HepG2 (cell line): ENCODE data around the gene HOXB6. TPM values are rescaled to one million over a fixed set of nuclear protein-coding genes. Genes with fewer than 3 reads are reported as not detected.
A peak's percentile ranks its signal among the peaks of the same experiment; 100 is the strongest.

Experiments
- ATAC-seq: fragments of 200-7000 bp; cut with Tn5 transposase; 3 replicates; pipeline ENCODE4 v1.9.1; 2020; ENCODE audit warnings: mild to moderate bottlenecking, moderate library complexity
- BruUV-seq: library from RNA; stranded (reverse); fragments of 400-500 nt; replicated peaks from 2 replicates; lab custom pipeline; 2021; lab: Mats Ljungman, UMichigan
- CTCF ChIA-PET: fragments of 300-600 bp; formaldehyde crosslinking; extraction: SDS; loops from one replicate; lab custom pipeline; 2021; ENCODE audit warnings: low total read pairs, inconsistent platforms, low intra/inter-chr PET ratio; lab: Yijun Ruan, JAX
- POLR2A ChIA-PET: fragments of 350-600 bp; sonication (Branson Sonifier 250); formaldehyde crosslinking; loops from one replicate; lab custom pipeline; 2020; ENCODE audit warnings: antibody characterized with exemption, inconsistent platforms; lab: Yijun Ruan, JAX
- DNase-seq: peaks from one replicate; pipeline ENCODE4 v3.0.0-alpha.2; 2015; ENCODE audit warnings: low spot score
- FAIRE-seq: peaks from 3 replicates; lab custom pipeline; 2011; peaks lifted over from hg19 to GRCh38; lab: Jason Lieb, UNC
- H2AFZ ChIP-seq: one replicate; pipeline ENCODE4 v1.6.1; 2011; ENCODE audit warnings: low read length, inconsistent platforms
- H3K27ac ChIP-seq: fragments of 300-600 bp; 3 replicates; pipeline ENCODE4 v1.8.0; 2011; ENCODE audit warnings: mixed run types, mild to moderate bottlenecking, mixed read lengths, low read length, inconsistent platforms; ENCODE audit not compliant: insufficient read depth; ENCODE audit errors: extremely low read length
- H3K27me3 ChIP-seq, 2 experiments: fragments of 200-600 bp in 1 of 2; 2 replicates in 1 of 2; 3 replicates in 1 of 2; pipeline versions ENCODE4 v1.6.0 to v1.8.0; 2011; ENCODE audit warnings: low read length in 2 of 2, mild to moderate bottlenecking in 2 of 2, moderate library complexity in 2 of 2, inconsistent platforms in 1 of 2; ENCODE audit not compliant: insufficient read depth in 2 of 2, control insufficient read depth in 1 of 2
- H3K36me3 ChIP-seq, 2 experiments: fragments of 200-600 bp in 1 of 2; replicated peaks in 1 of 2; 2 replicates in 1 of 2; 3 replicates in 1 of 2; pipeline versions ENCODE4 v1.5.1 to v1.8.0; 2011; ENCODE audit warnings: low read length in 2 of 2, inconsistent platforms in 1 of 2; ENCODE audit not compliant: insufficient read depth in 2 of 2, control insufficient read depth in 1 of 2
- H3K4me1 ChIP-seq: 2 replicates; pipeline ENCODE4 v1.5.1; 2012; ENCODE audit warnings: low read length, inconsistent platforms; ENCODE audit not compliant: insufficient read depth
- H3K4me2 ChIP-seq: 2 replicates; pipeline ENCODE4 v1.6.0; 2011; ENCODE audit warnings: low read depth, low read length, inconsistent platforms
- H3K4me3 ChIP-seq, 3 experiments: fragments of 200-600 bp in 1 of 3; sonication (generic), shearing (Covaris generic) in 1 of 3; replicated peaks in 1 of 3; 2 replicates each; pipeline ENCODE4 v1.5.1; 2011 to 2016; ENCODE audit warnings: low read length in 3 of 3, inconsistent platforms in 2 of 3, low read depth in 2 of 3, mild to moderate bottlenecking in 2 of 3, control low read depth in 1 of 3, mixed read lengths in 1 of 3; ENCODE audit not compliant: insufficient read depth in 1 of 3
- H3K79me2 ChIP-seq: one replicate; pipeline ENCODE4 v1.6.1; 2011; ENCODE audit warnings: low read length, inconsistent platforms; ENCODE audit not compliant: insufficient read depth
- H3K9ac ChIP-seq: 2 replicates; pipeline ENCODE4 v1.6.0; 2011; ENCODE audit warnings: mild to moderate bottlenecking, low read depth, low read length, inconsistent platforms; ENCODE audit not compliant: insufficient read depth
- H3K9me3 ChIP-seq: 2 replicates; pipeline ENCODE4 v1.5.1; 2012; ENCODE audit warnings: mild to moderate bottlenecking, low read length
- H4K20me1 ChIP-seq: 2 replicates; pipeline ENCODE4 v1.6.0; 2011; ENCODE audit warnings: inconsistent platforms, mild to moderate bottlenecking, low read length, moderate library complexity; ENCODE audit not compliant: insufficient read depth
- ASH2L ChIP-seq: fragments of 300-600, 200-600 bp; sonication (generic); IDR thresholded peaks from 2 replicates; pipeline ENCODE4 v1.7.0; 2017; ENCODE audit warnings: low read depth, mild to moderate bottlenecking, moderate library complexity, mixed read lengths, low read length; ENCODE audit not compliant: insufficient read length
- CBX2 ChIP-seq, 2 experiments: fragments of 200-600 bp in 1 of 2; sonication (generic); formaldehyde crosslinking in 1 of 2; IDR thresholded peaks; 2 replicates each; pipeline versions ENCODE4 v1.7.0 to v1.8.1; 2018 to 2022; ENCODE audit warnings: low read depth in 2 of 2, low read length in 1 of 2, mild to moderate bottlenecking in 1 of 2, missing genetic modification reagents in 1 of 2
- CBX5 ChIP-seq: sonication (generic); formaldehyde crosslinking; IDR thresholded peaks from 2 replicates; pipeline ENCODE4 v1.4.0; 2020; ENCODE audit warnings: missing genetic modification reagents, borderline replicate concordance
- ERF ChIP-seq: IDR thresholded peaks from 2 replicates; pipeline ENCODE4 v1.6.1; 2018; ENCODE audit warnings: missing biosample characterization, missing genetic modification reagents
- EZH2 ChIP-seq: conservative IDR thresholded peaks from 2 replicates; pipeline ENCODE4 v1.6.1; 2012; ENCODE audit warnings: mild to moderate bottlenecking, low read depth, low read length, moderate library complexity
- GATAD2A ChIP-seq: IDR thresholded peaks from 2 replicates; pipeline ENCODE4 v1.6.1; 2016
- LCORL ChIP-seq, 2 experiments: fragments of 450-650 bp in 1 of 2; sonication (generic) in 1 of 2; formaldehyde crosslinking in 1 of 2; IDR thresholded peaks; 2 replicates each; pipeline versions ENCODE4 v1.5.0 to v1.6.1; 2017 to 2020; ENCODE audit warnings: antibody characterized with exemption in 1 of 2, missing genetic modification reagents in 1 of 2
- MATR3 ChIP-seq: sonication (generic); formaldehyde crosslinking; IDR thresholded peaks from 2 replicates; pipeline ENCODE4 v1.4.0; 2020; ENCODE audit warnings: missing genetic modification reagents
- ZFP36 ChIP-seq: fragments of 150-350 bp; IDR thresholded peaks from 2 replicates; pipeline ENCODE4 v1.6.1; 2018; ENCODE audit warnings: borderline replicate concordance, low read length, low read depth; ENCODE audit not compliant: partially characterized antibody
- WGBS: methylation state at CpG from one replicate; pipeline ENCODE4 v1.1.6; 2017; ENCODE audit warnings: low lambda C conversion rate; 5-methylcytosine and 5-hydroxymethylcytosine counted together
- in situ Hi-C: cut with HindIII; loops from 2 replicates; pipeline ENCODE4 v1.10.0; 2017; ENCODE audit warnings: low pct_unique_long_range_greater_than_20kb; ENCODE audit not compliant: extremely low pct_ligation_motif_present
- intact Hi-C: fragments of 100-400 bp; cut with micrococcal nuclease; formaldehyde crosslinking; loops from one replicate; pipeline ENCODE4 v1.10.0; 2022; ENCODE audit not compliant: unreplicated experiment
- polyA plus RNA-seq, 8 experiments: library from polyadenylated mRNA; depleted of rRNA in 3 of 8; stranded (reverse) in 7 of 8; unstranded in 1 of 8; fragments of >200 nt; fragmentation: Illumina TruSeq in 4 of 8; extraction: Trizol in 4 of 8; gene quantifications; 2 replicates each; pipeline versions ENCODE4 v1.2.1 to v1.2.3, GENCODE V29; 2011 to 2016; ENCODE audit warnings: low read depth in 4 of 8, missing spikeins in 1 of 8, mixed read lengths in 1 of 8; ENCODE audit not compliant: insufficient read depth in 1 of 8
- total RNA-seq, 5 experiments: library from RNA; depleted of rRNA; stranded (reverse); fragments of >200 nt; fragmentation: Illumina TruSeq; extraction: Trizol; gene quantifications; 2 replicates each; pipeline ENCODE4 v1.2.3, GENCODE V29; 2016; ENCODE audit warnings: low read depth in 1 of 5
- TF ChIP-seq, protein P1 (sequence below): sonication (generic); formaldehyde crosslinking; IDR thresholded peaks from 2 replicates; pipeline ENCODE4 v1.8.0; 2022; ENCODE audit warnings: missing genetic modification reagents, mild to moderate bottlenecking, borderline replicate concordance
- TF ChIP-seq, protein P2 (sequence below): IDR thresholded peaks from 2 replicates; pipeline ENCODE4 v1.6.1; 2012; ENCODE audit warnings: low read depth, low read length, improper control_type of control experiment
- TF ChIP-seq, protein P3 (sequence below): sonication (generic); formaldehyde crosslinking; IDR thresholded peaks from 2 replicates; pipeline ENCODE4 v1.4.0; 2020; ENCODE audit warnings: missing genetic modification reagents, mild to moderate bottlenecking, borderline replicate concordance
- TF ChIP-seq, protein P4 (sequence below): sonication (generic); formaldehyde crosslinking; conservative IDR thresholded peaks from 2 replicates; pipeline ENCODE4 v1.5.0; 2020; ENCODE audit warnings: missing genetic modification reagents

HOXB6 gene
- total and polyA plus RNA-seq, 2 of the 13 experiments (the other 11 are each of a cell fraction or from before 2014, with no cell fraction given) = not detected

DNA sequence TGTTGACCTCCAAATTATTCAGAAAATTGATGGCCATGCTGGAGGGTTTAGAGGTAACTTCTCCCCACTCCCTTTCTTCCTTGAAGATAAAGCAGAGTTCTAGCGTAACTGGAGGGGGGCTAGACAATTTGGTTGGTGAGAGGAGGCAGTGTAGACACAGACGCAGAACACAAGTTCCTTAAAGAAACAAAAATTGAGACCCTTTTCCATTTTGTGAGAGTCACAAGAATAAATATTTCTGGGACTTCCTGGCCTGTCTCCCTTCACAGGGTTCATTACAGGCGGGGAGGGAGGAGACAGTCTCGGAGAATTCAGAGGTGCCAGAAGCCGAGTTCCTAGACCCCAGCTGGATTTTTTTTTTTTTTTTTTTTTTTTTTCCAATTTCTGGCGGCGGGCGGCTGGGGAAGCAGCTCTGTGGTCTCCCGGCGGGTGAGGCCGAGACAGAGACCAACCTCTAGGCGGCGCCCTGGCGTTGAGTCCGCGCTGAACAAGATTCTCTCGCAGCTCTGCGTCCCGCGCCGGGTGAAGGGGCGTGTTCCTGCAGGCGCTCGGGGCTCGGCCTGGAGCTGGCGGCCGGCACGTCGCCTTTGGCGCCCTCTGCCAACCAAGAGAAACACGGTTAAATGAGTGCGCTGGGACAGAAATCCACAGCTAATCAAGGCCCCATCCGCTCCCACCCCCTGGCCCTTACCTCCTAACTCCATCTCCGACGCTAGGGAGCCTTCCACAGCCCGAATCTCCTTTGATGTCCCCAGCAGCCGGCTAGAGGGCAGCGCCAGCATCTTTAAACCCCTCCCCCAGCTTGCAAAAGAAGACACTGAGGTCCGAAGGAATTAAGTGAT, 31.6 kb upstream of the HOXB6 start (continued):
- TF ChIP-seq, protein P1, sequence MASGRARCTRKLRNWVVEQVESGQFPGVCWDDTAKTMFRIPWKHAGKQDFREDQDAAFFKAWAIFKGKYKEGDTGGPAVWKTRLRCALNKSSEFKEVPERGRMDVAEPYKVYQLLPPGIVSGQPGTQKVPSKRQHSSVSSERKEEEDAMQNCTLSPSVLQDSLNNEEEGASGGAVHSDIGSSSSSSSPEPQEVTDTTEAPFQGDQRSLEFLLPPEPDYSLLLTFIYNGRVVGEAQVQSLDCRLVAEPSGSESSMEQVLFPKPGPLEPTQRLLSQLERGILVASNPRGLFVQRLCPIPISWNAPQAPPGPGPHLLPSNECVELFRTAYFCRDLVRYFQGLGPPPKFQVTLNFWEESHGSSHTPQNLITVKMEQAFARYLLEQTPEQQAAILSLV = no peak; the same call in 1 of the 2 replicates
- TF ChIP-seq ERF (peak; percentile 76), CBX5 (CRISPR knock-in tag) (peak; percentile 89), ASH2L (peak; percentile 22)

DNA sequence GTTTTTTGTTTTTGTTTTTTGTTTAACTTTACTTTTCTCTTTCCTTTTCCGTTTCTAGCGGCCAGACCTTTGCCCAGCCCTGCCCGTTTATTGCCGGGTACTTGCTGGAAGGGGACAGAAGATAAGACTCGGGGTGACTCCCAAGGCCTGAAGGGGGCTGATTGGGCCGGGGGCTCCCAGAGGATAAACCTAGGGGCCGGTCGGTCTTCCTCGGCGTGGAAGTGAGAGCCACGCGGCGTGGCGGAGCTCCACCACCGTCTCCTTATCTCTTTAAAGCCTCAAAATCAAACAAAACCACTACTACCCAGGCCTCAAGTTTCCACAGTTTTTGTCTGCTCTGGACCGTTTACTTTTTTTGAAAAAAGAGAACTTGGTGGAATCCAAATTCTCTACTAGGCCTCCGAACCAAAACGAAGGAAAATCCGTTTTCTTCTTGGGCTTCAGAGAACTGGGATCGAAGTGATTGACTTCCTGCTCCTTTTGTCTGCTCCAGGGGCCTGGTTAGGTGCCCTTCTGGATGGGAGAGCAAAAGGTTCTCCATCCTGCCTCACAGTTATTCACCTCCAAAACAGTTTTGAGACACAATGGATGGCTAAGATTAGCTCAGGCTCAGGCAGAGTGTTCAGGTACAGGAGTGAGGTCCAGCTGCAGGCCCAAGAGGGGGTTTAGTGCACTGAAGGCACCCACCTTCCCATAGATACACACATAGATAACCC, 29.9 kb upstream of the HOXB6 start:
- Histone ChIP-seq H2AFZ (no peak overlapping the region), H3K79me2 (no peaks in the 10 kb centered on the region), H4K20me1 (no peaks in the 10 kb centered on the region), H3K9ac (no peak overlapping the region), H3K36me3 (no peaks in the 10 kb centered on the region), H3K4me2 (no peak overlapping the region), H3K4me1 (0 out of 2 replicates have a peak, but pooled peaks cover 4% of the 10 kb centered on the region), H3K4me3 (no peak overlapping the region), H3K27me3 (peaks cover 24 to 96% of the 10 kb centered on the region in 2 experiments), H3K9me3 (no peaks in the 10 kb centered on the region), H3K27ac (no peak overlapping the region)
- WGBS = 35% methylated on average over 20 of the region's 20 CpGs
- intact Hi-C loops = no loop called here
- DNase-seq (no peak), ATAC-seq (no peak), FAIRE-seq (no peak)
- ChIA-PET CTCF (no interaction called here), POLR2A (no interaction called here)
- in situ Hi-C loops = no loop called here
- BruUV-seq = no TSS peak
- peak; percentile 32 for TF ChIP-seq ZFP36
- TF ChIP-seq, protein P2, sequence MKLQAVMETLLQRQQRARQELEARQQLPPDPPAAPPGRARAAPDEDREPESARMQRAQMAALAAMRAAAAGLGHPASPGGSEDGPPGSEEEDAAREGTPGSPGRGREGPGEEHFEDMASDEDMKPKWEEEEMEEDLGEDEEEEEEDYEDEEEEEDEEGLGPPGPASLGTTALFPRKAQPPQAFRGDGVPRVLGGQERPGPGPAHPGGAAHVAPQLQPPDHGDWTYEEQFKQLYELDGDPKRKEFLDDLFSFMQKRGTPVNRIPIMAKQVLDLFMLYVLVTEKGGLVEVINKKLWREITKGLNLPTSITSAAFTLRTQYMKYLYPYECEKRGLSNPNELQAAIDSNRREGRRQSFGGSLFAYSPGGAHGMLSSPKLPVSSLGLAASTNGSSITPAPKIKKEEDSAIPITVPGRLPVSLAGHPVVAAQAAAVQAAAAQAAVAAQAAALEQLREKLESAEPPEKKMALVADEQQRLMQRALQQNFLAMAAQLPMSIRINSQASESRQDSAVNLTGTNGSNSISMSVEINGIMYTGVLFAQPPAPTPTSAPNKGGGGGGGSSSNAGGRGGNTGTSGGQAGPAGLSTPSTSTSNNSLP = no peak
- TF ChIP-seq, protein P3, sequence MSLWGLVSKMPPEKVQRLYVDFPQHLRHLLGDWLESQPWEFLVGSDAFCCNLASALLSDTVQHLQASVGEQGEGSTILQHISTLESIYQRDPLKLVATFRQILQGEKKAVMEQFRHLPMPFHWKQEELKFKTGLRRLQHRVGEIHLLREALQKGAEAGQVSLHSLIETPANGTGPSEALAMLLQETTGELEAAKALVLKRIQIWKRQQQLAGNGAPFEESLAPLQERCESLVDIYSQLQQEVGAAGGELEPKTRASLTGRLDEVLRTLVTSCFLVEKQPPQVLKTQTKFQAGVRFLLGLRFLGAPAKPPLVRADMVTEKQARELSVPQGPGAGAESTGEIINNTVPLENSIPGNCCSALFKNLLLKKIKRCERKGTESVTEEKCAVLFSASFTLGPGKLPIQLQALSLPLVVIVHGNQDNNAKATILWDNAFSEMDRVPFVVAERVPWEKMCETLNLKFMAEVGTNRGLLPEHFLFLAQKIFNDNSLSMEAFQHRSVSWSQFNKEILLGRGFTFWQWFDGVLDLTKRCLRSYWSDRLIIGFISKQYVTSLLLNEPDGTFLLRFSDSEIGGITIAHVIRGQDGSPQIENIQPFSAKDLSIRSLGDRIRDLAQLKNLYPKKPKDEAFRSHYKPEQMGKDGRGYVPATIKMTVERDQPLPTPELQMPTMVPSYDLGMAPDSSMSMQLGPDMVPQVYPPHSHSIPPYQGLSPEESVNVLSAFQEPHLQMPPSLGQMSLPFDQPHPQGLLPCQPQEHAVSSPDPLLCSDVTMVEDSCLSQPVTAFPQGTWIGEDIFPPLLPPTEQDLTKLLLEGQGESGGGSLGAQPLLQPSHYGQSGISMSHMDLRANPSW = no peak
- TF ChIP-seq, protein P4, sequence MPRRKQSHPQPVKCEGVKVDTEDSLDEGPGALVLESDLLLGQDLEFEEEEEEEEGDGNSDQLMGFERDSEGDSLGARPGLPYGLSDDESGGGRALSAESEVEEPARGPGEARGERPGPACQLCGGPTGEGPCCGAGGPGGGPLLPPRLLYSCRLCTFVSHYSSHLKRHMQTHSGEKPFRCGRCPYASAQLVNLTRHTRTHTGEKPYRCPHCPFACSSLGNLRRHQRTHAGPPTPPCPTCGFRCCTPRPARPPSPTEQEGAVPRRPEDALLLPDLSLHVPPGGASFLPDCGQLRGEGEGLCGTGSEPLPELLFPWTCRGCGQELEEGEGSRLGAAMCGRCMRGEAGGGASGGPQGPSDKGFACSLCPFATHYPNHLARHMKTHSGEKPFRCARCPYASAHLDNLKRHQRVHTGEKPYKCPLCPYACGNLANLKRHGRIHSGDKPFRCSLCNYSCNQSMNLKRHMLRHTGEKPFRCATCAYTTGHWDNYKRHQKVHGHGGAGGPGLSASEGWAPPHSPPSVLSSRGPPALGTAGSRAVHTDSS (CRISPR knock-in tag) = no peak
- 0 out of 2 replicates have a peak, but pooled peaks have one; percentile 57 for TF ChIP-seq CBX2 (IDR thresholded peaks at IDR 0.05; ENCODE audit: low read depth, low read length)
- TF ChIP-seq CBX2 (CRISPR knock-in tag; IDR thresholded peaks at IDR 0.05; ENCODE audit: low read depth) = no peak
- no peak for TF ChIP-seq LCORL (IDR thresholded peaks at IDR 0.05)
- no peak for TF ChIP-seq LCORL (CRISPR knock-in tag; IDR thresholded peaks at IDR 0.05)
- TF ChIP-seq MATR3 (CRISPR knock-in tag) = no peak
- peak; percentile 86 for TF ChIP-seq EZH2
- TF ChIP-seq GATAD2A (CRISPR knock-in tag) = no peak
